Measurements from ENCODE around the gene ATAT1.

ATAT1 gene

DNA sequence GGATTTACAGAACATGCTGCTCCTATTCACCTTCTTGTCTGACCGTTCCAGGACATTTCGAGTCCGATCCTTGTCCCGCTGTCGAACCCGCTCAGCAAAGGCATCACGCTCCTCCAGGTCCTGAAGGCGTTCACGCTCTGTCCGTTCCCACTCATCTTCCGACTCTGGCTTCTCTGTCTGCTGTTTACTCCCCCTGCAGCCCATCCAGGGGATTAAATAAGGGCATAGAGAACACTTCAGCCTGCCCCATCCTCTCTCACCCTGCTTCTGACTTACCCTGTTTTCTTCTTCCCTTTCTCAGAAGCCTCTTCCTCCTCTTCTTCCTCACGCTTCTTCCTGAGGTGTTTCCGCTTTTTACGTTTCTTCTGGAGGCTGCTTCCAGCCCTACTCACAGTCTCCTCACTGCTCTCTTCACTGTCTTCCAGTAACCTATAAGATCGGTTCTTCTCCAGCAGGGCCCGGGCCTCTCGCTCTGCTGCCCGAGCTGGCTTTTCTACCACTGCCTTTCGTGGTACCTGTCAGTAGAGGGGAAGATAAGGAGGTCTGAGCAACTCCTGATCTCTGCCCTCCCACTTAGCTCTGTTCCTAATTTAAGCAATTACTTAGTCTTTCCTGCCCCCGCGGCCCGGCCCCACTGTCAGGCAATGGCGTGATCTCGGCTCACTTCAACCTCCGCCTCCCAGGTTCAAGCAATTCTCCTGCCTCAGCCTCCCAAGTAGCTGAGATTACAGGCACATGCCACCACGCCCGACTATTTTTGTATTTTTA is 44.3 kb downstream of the ATAT1 start:
- H3K4me1 ChIP-seq (ENCODE audit: control insufficient read depth, insufficient read depth, low read depth, low read length), result peaks cover 10% of the 10 kb centered on the region
- H4K8ac ChIP-seq (ENCODE audit: low read length), result no peak overlapping the region
- H2BK5ac ChIP-seq (ENCODE audit: low read depth, low read length, poor library complexity, severe bottlenecking), result no peak overlapping the region
- H2BK12ac ChIP-seq (ENCODE audit: low read length in 2 of 2), result no peak overlapping the region
- no peak overlapping the region for H3K18ac ChIP-seq (ENCODE audit: low read depth in 1 of 2, low read length in 2 of 2)
- no peak overlapping the region for H3K4me2 ChIP-seq (ENCODE audit: low read length, poor library complexity, severe bottlenecking)
- H3K4me3 ChIP-seq (ENCODE audit: insufficient read depth in 1 of 2, low read depth in 1 of 2, low read length in 2 of 2), result peak overlapping the region in 1 of 2 experiments; percentile 98
- H3K27ac ChIP-seq (ENCODE audit: low read length, poor library complexity, severe bottlenecking), result no peak overlapping the region
- no peak overlapping the region for H2AK5ac ChIP-seq (ENCODE audit: low read length, severe bottlenecking)
- peaks cover 25 to 45% of the 10 kb centered on the region in 2 experiments for H3K36me3 ChIP-seq (ENCODE audit: control insufficient read depth in 1 of 2, insufficient read depth in 2 of 2, low read depth in 1 of 2, low read length in 2 of 2)
- H3K9me3 ChIP-seq (ENCODE audit: control insufficient read depth, low read length), result no peaks in the 10 kb centered on the region
- H2BK15ac ChIP-seq (ENCODE audit: low read depth, poor library complexity, severe bottlenecking), result no peak overlapping the region
- H3K23ac ChIP-seq (ENCODE audit: low read length in 2 of 2), result no peak overlapping the region
- H2AFZ ChIP-seq (ENCODE audit: low read depth, low read length), result no peak overlapping the region
- no peak overlapping the region for H4K91ac ChIP-seq (ENCODE audit: low read length)
- H3K27me3 ChIP-seq (ENCODE audit: control insufficient read depth in 1 of 2, insufficient read depth in 1 of 2, low read length in 2 of 2), result no peaks in the 10 kb centered on the region
- DNase-seq, result peak; percentile 47
- no peak overlapping the region for H3K14ac ChIP-seq (ENCODE audit: low read length in 2 of 2)
- no peak overlapping the region for H2BK120ac ChIP-seq (ENCODE audit: low read depth, low read length)
- 95% methylated on average over 26 of the region's 27 CpGs for WGBS
- H3K9ac ChIP-seq (ENCODE audit: low read length), result peak overlapping the region; percentile 98
- H3K4ac ChIP-seq (ENCODE audit: low read depth in 1 of 2, low read length in 2 of 2), result no peak overlapping the region
- peaks cover 18% of the 10 kb centered on the region for H3K79me1 ChIP-seq (replicated peaks; ENCODE audit: low read length, poor library complexity, severe bottlenecking)

DNA sequence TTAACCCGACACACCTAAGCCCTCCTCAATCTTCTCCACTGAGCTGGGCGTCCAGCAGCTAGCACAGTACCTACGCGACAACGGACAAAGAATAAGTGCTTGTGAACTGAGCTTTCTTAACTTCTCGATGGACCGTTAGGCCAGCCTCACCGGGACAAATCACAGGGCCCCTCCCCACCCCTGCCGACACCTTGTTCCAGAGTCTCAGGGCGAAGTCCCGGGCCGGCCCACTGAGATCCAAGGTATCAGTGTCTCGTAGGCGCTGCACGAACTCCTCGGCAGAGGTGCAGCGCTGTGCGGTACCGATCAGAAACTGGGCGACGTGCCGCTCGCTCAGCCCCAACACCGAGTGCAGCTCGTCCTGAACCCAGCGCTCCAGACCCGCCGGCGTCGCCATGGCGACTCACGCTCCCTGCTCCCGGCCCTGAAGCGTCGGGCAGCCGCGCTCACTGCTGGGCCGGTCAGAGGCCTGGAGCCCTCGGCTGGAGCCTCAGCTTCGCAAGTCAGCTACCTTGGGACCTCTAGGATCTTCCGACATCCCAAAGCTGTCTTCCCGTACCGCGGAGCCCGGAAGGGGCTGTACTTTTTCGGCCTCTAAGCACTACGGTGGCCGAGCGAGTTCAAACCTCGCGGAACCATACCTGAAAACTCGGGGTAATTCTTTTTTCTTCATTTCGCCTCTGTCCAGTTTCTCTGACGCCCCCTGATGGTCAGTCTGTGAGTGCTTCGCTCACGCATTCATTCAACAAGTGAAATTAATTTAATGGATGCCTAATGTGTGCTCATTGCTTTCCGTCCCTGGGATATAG is 46.0 kb downstream of the ATAT1 start, which contains the start of gene DHX16:
TSS of gene DHX16 (minus strand) at position 562 of the 809 bp plus-strand sequence. CDS start at position 397, 165 bp downstream.
- Histone ChIP-seq H2BK5ac (ENCODE audit: low read depth, low read length, poor library complexity, severe bottlenecking) (peak within 1 kb of the TSS; percentile 3), H3K4me1 (ENCODE audit: control insufficient read depth, insufficient read depth, low read depth, low read length) (peaks cover 10% of the 10 kb centered on the region), H3K36me3 (ENCODE audit: control insufficient read depth in 1 of 2, insufficient read depth in 2 of 2, low read depth in 1 of 2, low read length in 2 of 2) (peaks cover 37 to 46% of the 10 kb centered on the region in 2 experiments), H2BK12ac (ENCODE audit: low read length in 2 of 2) (no peak within 1 kb of the TSS), H3K18ac (ENCODE audit: low read depth in 1 of 2, low read length in 2 of 2) (peak within 1 kb of the TSS; percentile 23 to 71), H3K14ac (ENCODE audit: low read length in 2 of 2) (peak within 1 kb of the TSS in 1 of 2 experiments; percentile 95), H2BK15ac (ENCODE audit: low read depth, poor library complexity, severe bottlenecking) (peak within 1 kb of the TSS; percentile 66), H3K27me3 (ENCODE audit: control insufficient read depth in 1 of 2, insufficient read depth in 1 of 2, low read length in 2 of 2) (no peaks in the 10 kb centered on the region), H4K8ac (ENCODE audit: low read length) (peak within 1 kb of the TSS; percentile 70), H3K27ac (ENCODE audit: low read length, poor library complexity, severe bottlenecking) (peak within 1 kb of the TSS; percentile 19), H2AK5ac (ENCODE audit: low read length, severe bottlenecking) (no peak within 1 kb of the TSS), H3K4ac (ENCODE audit: low read depth in 1 of 2, low read length in 2 of 2) (peak within 1 kb of the TSS; percentile 72 to 83), H4K91ac (ENCODE audit: low read length) (peak within 1 kb of the TSS; percentile 5), H2AFZ (ENCODE audit: low read depth, low read length) (peak within 1 kb of the TSS; percentile 74), H3K79me1 (replicated peaks; ENCODE audit: low read length, poor library complexity, severe bottlenecking) (peaks cover 19% of the 10 kb centered on the region), H3K9me3 (ENCODE audit: control insufficient read depth, low read length) (no peaks in the 10 kb centered on the region), H2BK120ac (ENCODE audit: low read depth, low read length) (no peak within 1 kb of the TSS), H3K23ac (ENCODE audit: low read length in 2 of 2) (peak within 1 kb of the TSS in 1 of 2 experiments; percentile 63), H3K4me3 (ENCODE audit: insufficient read depth in 1 of 2, low read depth in 1 of 2, low read length in 2 of 2) (peak within 1 kb of the TSS; percentile 88 to 98), H3K9ac (ENCODE audit: low read length) (peak within 1 kb of the TSS; percentile 98), H3K4me2 (ENCODE audit: low read length, poor library complexity, severe bottlenecking) (peak within 1 kb of the TSS; percentile 87)
- peak; percentile 99 for DNase-seq
- under 1% methylated on average over 54 of the region's 57 CpGs for WGBS

DNA sequence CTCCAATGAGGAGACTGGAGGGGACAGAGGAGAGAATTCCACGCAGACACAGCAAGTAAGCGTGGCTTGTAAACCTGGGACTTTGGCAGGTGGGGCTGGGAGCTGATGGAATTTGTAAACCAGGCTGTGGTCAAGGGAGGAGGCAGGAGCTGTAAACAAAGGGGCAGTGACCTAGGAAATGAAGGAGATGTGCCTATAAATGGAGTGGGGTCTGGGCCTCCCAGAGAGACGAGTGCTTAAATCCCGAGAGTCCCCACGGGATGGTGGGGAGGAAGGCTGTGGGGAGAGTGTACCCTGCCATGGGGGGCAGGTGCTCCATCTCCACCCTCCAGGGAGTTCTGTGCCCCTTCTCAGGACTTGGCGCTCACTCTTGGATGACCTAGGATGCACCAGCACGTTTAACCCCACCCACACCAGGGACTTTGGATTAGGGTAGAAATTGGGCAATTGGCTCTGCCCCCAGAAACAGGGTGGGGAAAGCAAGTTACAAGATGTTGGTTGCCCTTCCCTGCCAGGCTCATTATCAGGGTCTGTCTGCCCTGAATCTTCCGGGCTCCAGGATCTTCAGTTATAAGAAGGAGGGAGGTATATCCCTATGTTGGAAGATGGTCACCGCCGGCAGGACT is 50.1 kb downstream of the ATAT1 start:
- H3K4ac ChIP-seq (ENCODE audit: low read depth in 1 of 2, low read length in 2 of 2), result no peak overlapping the region
- 92% methylated on average over 8 of the region's 10 CpGs for WGBS

More for the DNA sequence above, 50.1 kb downstream of the ATAT1 start:
- Histone ChIP-seq H3K18ac (ENCODE audit: low read depth in 1 of 2, low read length in 2 of 2) (no peak overlapping the region), H3K4me3 (ENCODE audit: insufficient read depth in 1 of 2, low read depth in 1 of 2, low read length in 2 of 2) (no peak overlapping the region), H2AK5ac (ENCODE audit: low read length, severe bottlenecking) (no peak overlapping the region), H3K4me2 (ENCODE audit: low read length, poor library complexity, severe bottlenecking) (no peak overlapping the region), H3K23ac (ENCODE audit: low read length in 2 of 2) (no peak overlapping the region), H3K9me3 (ENCODE audit: control insufficient read depth, low read length) (no peaks in the 10 kb centered on the region), H2BK15ac (ENCODE audit: low read depth, poor library complexity, severe bottlenecking) (no peak overlapping the region), H3K27ac (ENCODE audit: low read length, poor library complexity, severe bottlenecking) (no peak overlapping the region), H2AFZ (ENCODE audit: low read depth, low read length) (no peak overlapping the region), H2BK120ac (ENCODE audit: low read depth, low read length) (no peak overlapping the region), H2BK5ac (ENCODE audit: low read depth, low read length, poor library complexity, severe bottlenecking) (no peak overlapping the region), H3K14ac (ENCODE audit: low read length in 2 of 2) (no peak overlapping the region), H4K91ac (ENCODE audit: low read length) (peak overlapping the region; percentile 52), H3K4me1 (ENCODE audit: control insufficient read depth, insufficient read depth, low read depth, low read length) (peaks cover 23% of the 10 kb centered on the region), H3K36me3 (ENCODE audit: control insufficient read depth in 1 of 2, insufficient read depth in 2 of 2, low read depth in 1 of 2, low read length in 2 of 2) (peaks cover 41 to 44% of the 10 kb centered on the region in 2 experiments), H3K9ac (ENCODE audit: low read length) (no peak overlapping the region), H3K79me1 (replicated peaks; ENCODE audit: low read length, poor library complexity, severe bottlenecking) (peaks cover 3% of the 10 kb centered on the region), H3K27me3 (ENCODE audit: control insufficient read depth in 1 of 2, insufficient read depth in 1 of 2, low read length in 2 of 2) (no peaks in the 10 kb centered on the region), H2BK12ac (ENCODE audit: low read length in 2 of 2) (peak overlapping the region in 1 of 2 experiments; percentile 19), H4K8ac (ENCODE audit: low read length) (no peak overlapping the region)
- DNase-seq, result no peak

All from mesenchymal stem cell (in vitro differentiated cells and primary cell).